Gastrocnemius medialis (tissue), 4 donors: ENCODE data around the gene GPI. TPM values are rescaled to one million over a fixed set of nuclear protein-coding genes. Genes with fewer than 3 reads are reported as not detected.
"Not testable (repeated sequence)": the region's sequence is repeated elsewhere in the genome, so short reads cannot be mapped to it uniquely, and the experiment has no call there.

Source experiments
- ATAC-seq, 2 donors: fragments of 150-250 bp; one replicate each; pipeline ENCODE4 v1.9.1; 2016
- DNase-seq, 2 donors: peaks; one replicate each; pipeline ENCODE4 v3.0.0-alpha.2; 2019
- H3K27ac ChIP-seq, 4 donors: fragments of 200-600 bp; sonication (generic); 1 replicate in 1 of 4; 2 replicates in 3 of 4; pipeline ENCODE4 v1.5.1; 2016 to 2018; ENCODE audit warnings: mild to moderate bottlenecking in 2 of 4, moderate library complexity in 1 of 4
- H3K27me3 ChIP-seq, 3 donors: fragments of 200-600 bp; sonication (generic) in 2 of 3; 1 replicate in 1 of 3; 2 replicates in 2 of 3; pipeline versions ENCODE4 v1.5.1 to v1.6.0; 2016 to 2019; ENCODE audit warnings: mild to moderate bottlenecking in 1 of 3, moderate library complexity in 1 of 3
- H3K36me3 ChIP-seq, 2 donors: fragments of 200-600 bp; sonication (generic) in 1 of 2; one replicate each; pipeline ENCODE4 v1.5.1; 2017 to 2018
- H3K4me1 ChIP-seq, 2 donors: fragments of 200-600 bp; sonication (generic) in 1 of 2; one replicate each; pipeline ENCODE4 v1.5.1; 2016 to 2017; ENCODE audit warnings: mild to moderate bottlenecking in 2 of 2
- H3K4me3 ChIP-seq, 4 donors: fragments of 200-600 bp; sonication (generic) in 3 of 4; 1 replicate in 1 of 4; 2 replicates in 3 of 4; pipeline ENCODE4 v1.5.1; 2016 to 2019; ENCODE audit warnings: mild to moderate bottlenecking in 2 of 4
- H3K9me3 ChIP-seq, 3 donors: fragments of 200-600 bp; sonication (generic) in 2 of 3; 1 replicate in 1 of 3; 2 replicates in 2 of 3; pipeline ENCODE4 v1.5.1; 2016 to 2019
- POLR2A ChIP-seq, 2 donors: fragments of 450-650 bp; IDR thresholded peaks; one replicate each; pipeline ENCODE4 v1.6.1; 2017; ENCODE audit warnings: antibody characterized with exemption in 2 of 2, mild to moderate bottlenecking in 2 of 2, moderate library complexity in 2 of 2
- in situ Hi-C, 4 donors: fragments of 200-750 bp; cut with MboI; loops; one replicate each; pipeline versions ENCODE4 v1.15.0 to v1.8.0; 2017; ENCODE audit warnings: low sequenced_read_pairs in 4 of 4
- intact Hi-C: fragments of 100-400 bp; cut with DNase I; formaldehyde crosslinking; loops from one replicate; pipeline ENCODE4 v1.15.1; 2023; ENCODE audit warnings: low total_unique reads
- total RNA-seq, 4 donors: library from RNA; depleted of rRNA; stranded (reverse); fragments of >200 nt; gene quantifications; one replicate each; pipeline versions ENCODE4 v1.1.0 to v1.2.3, GENCODE V29; 2016
- TF ChIP-seq, protein P1 (sequence below), 5 experiments: fragments of 450-650 bp in 3 of 5; fragments of 200-600 bp in 2 of 5; sonication (generic) in 2 of 5; IDR thresholded peaks in 4 of 5; conservative IDR thresholded peaks in 1 of 5; 1 replicate in 4 of 5; 2 replicates in 1 of 5; pipeline ENCODE4 v1.5.1; 2016 to 2019; ENCODE audit warnings: antibody characterized with exemption in 5 of 5, mild to moderate bottlenecking in 3 of 5, moderate library complexity in 3 of 5

The GPI gene
- total RNA-seq, 4 donors from 2014 or later, result 83.2 to 231 (median 173) TPM

DNA sequence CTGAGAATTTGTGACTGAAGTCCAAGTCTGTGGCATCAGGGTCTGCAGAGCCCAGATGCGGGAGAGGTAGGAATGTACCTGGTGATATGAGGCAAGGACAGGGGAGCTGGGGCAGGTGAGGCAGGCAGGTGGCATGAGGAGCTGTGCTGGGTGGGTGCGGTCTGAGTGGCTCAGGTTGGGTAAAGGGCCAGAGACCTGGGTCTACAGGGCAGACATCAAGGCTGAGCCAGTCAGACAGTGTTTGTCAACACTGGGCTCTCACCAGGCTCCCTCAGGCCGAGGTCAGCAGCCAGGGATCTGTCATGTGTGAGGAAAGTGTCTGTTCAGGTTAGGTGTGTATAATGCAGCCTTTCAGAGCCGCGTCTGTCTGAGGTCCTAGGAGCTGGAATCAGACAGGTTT lies 18.6 kb downstream of the GPI start:
- Histone ChIP-seq H3K4me3 (no peak overlapping the region), H3K36me3 (peaks cover 0 to 79% of the 10 kb centered on the region in 2 donors), H3K27me3 (no peaks in the 10 kb centered on the region), H3K27ac (peak overlapping the region in 1 of 4 donors; percentile 87), H3K9me3 (no peaks in the 10 kb centered on the region), H3K4me1 (peaks cover 20 to 21% of the 10 kb centered on the region in 2 donors)
- in situ Hi-C loops, result no loop called here
- intact Hi-C loops, result no loop called here
- DNase-seq (no peak), ATAC-seq (no peak)
- no peak for TF ChIP-seq POLR2A (IDR thresholded peaks at IDR 0.05)

DNA sequence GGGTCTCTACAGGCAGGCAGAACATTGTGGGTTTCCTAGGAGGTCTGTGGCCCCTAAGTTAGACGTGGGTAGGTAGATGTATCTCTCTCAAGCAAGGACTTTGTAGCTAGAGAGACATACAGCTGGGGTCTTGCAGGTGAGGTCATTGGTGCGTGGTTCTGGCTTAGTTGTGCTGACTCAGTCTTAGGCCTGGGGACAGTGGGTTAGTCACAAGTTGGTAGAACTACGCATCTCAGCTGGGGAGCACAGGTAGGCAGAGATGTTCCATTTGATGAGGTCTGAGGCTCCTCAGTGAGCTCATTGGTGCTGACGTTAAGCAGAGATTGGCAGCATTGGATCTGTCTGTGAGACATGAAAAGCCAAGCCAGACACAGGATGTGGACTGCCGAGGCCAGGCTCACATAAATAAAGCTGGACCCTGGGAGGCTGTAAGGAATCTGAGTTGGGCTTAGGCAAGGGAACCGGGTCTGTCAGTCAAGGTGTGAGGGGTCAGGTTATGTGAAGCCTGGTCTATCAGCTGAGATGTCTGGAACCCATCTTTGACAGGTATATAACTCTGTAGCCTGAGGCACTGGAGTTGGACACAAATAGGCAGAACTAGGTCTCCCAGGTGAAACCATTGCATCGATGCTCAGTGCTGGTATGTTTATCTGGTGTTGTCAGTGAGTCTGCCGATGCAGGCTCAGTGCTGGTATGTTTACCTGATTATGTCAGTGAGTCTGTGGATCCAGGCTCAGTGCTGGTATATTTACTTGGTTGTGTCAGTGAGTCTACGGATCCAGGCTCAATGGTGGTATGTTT lies 21.8 kb downstream of the GPI start:
- no peak for TF ChIP-seq POLR2A (IDR thresholded peaks at IDR 0.05)
- TF ChIP-seq, protein P1, sequence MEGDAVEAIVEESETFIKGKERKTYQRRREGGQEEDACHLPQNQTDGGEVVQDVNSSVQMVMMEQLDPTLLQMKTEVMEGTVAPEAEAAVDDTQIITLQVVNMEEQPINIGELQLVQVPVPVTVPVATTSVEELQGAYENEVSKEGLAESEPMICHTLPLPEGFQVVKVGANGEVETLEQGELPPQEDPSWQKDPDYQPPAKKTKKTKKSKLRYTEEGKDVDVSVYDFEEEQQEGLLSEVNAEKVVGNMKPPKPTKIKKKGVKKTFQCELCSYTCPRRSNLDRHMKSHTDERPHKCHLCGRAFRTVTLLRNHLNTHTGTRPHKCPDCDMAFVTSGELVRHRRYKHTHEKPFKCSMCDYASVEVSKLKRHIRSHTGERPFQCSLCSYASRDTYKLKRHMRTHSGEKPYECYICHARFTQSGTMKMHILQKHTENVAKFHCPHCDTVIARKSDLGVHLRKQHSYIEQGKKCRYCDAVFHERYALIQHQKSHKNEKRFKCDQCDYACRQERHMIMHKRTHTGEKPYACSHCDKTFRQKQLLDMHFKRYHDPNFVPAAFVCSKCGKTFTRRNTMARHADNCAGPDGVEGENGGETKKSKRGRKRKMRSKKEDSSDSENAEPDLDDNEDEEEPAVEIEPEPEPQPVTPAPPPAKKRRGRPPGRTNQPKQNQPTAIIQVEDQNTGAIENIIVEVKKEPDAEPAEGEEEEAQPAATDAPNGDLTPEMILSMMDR (IDR thresholded peaks at IDR 0.05 in 4 of 5, conservative IDR thresholded peaks at IDR 0.05 in 1 of 5), result no peak
- Histone ChIP-seq H3K9me3 (no peaks in the 10 kb centered on the region), H3K4me1 (peaks cover 7 to 8% of the 10 kb centered on the region in 2 donors), H3K36me3 (peaks cover 0 to 81% of the 10 kb centered on the region in 2 donors), H3K27me3 (no peaks in the 10 kb centered on the region), H3K27ac (peak overlapping the region in 1 of 4 donors; percentile 87), H3K4me3 (no peak overlapping the region)
- intact Hi-C loops (no loop called here), in situ Hi-C loops (no loop called here)
- ATAC-seq (no peak), DNase-seq (no peak)

DNA sequence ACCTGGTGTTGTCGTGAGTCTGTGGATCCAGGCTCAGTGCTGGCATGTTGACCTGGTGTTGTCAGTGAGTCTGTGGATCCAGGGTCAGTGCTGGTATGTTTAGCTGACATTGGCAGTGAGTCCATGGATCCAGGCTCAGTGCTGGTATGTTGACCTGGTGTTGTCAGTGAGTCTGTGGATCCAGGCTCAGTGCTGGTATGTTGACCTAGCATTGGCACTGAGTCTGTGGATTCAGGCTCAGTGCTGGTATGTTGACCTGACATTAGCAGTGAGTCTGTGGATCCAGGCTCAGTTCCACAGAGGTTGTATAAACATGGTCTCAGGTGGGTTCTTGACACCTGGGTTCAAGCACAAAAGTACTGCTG lies 22.4 kb downstream of the GPI start:
- H3K9me3 ChIP-seq, result no peaks in the 10 kb centered on the region
- intact Hi-C loops, result no loop called here
- DNase-seq (no peak), ATAC-seq (no peak)
- peaks cover 1 to 4% of the 10 kb centered on the region in 2 donors for H3K4me1 ChIP-seq
- in situ Hi-C loops, result no loop called here
- H3K27ac ChIP-seq, result no peak overlapping the region
- H3K27me3 ChIP-seq, result no peaks in the 10 kb centered on the region
- no peak overlapping the region for H3K4me3 ChIP-seq
- H3K36me3 ChIP-seq, result peaks cover 0 to 81% of the 10 kb centered on the region in 2 donors
- TF ChIP-seq POLR2A (IDR thresholded peaks at IDR 0.05), result no peak
- TF ChIP-seq, protein P1 (IDR thresholded peaks at IDR 0.05 in 4 of 5, conservative IDR thresholded peaks at IDR 0.05 in 1 of 5), result no peak

DNA sequence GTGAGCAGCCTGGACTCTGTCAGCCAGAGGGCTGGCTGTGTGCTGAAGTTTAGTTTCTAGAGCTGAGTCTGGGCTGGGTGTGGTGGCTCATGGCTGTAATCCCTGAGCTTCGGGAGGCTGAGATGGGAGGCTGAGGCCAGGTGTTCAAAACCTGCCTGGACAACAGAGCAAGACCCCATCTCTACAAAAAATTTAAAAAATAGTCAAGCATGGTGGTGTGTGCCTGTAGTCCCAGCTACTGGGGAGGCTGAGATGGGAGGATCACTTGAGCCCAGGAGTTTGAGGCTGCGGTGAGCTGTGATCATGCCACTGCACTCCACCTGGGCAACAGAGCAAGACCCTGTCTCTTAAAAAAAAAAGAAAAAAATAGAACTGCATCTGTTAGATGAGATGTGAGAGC lies 23.7 kb downstream of the GPI start:
- H3K4me3 ChIP-seq, DNase-seq, ATAC-seq, in situ Hi-C loops, H3K9me3 ChIP-seq, H3K27me3 ChIP-seq, intact Hi-C loops: not testable (repeated sequence)
- Histone ChIP-seq H3K27ac (peak overlapping the region in 1 of 4 donors; percentile 50), H3K36me3 (peaks cover 0 to 74% of the 10 kb centered on the region in 2 donors), H3K4me1 (peaks cover 6 to 13% of the 10 kb centered on the region in 2 donors)

DNA sequence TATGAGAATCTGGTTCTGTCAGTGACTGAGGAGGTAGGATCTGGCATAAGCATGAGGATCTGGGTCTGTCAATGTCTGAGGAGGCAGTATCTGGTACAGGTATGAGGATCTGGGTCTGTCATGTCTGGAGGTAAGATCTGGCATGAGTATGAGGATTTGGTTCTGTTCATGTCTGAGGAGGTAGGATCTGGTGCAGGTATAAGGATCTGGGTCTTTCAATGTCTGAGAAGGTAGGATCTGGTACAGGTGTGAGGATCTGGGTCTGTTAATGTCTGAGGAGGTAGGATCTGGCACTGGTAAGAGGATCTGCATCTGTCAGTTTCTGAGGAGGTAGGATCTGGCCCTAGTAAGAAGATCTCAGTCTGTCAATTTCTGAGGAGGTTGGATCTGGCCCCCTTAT lies 26.8 kb downstream of the GPI start:
- in situ Hi-C loops (no loop called here), intact Hi-C loops (no loop called here)
- Histone ChIP-seq H3K4me1 (peaks cover 6 to 16% of the 10 kb centered on the region in 2 donors), H3K36me3 (peaks cover 0 to 72% of the 10 kb centered on the region in 2 donors), H3K9me3 (no peaks in the 10 kb centered on the region), H3K27me3 (no peaks in the 10 kb centered on the region), H3K4me3 (no peak overlapping the region), H3K27ac (peak overlapping the region in 1 of 4 donors; percentile 77)
- ATAC-seq (peak in 1 of 2 donors; percentile 40), DNase-seq (no peak)
- no peak for TF ChIP-seq POLR2A (IDR thresholded peaks at IDR 0.05)
- TF ChIP-seq, protein P1 (IDR thresholded peaks at IDR 0.05 in 4 of 5, conservative IDR thresholded peaks at IDR 0.05 in 1 of 5), result no peak
